ENCODE data around the gene CGB8. TPM values are rescaled to one million over a fixed set of nuclear protein-coding genes. Genes with fewer than 3 reads are reported as not detected.
"Not testable (repeated sequence)": the region's sequence is repeated elsewhere in the genome, so short reads cannot be mapped to it uniquely, and the experiment has no call there.

The CGB8 gene
- total RNA-seq, 6 donors from 2014 or later = not detected

GRCh38 chr19:49056101-49056901 lies 7.4 kb upstream of the CGB8 start:
- H3K4me3 ChIP-seq = peak overlapping the region; percentile 43 to 55 (median 50)
- ATAC-seq (ENCODE audit: low FRiP score in 2 of 2) = peak; percentile 87 to 91
- peak; percentile 57 to 93 for DNase-seq
- WGBS, 2 donors = 3% methylated on average over 52 of the region's 63 CpGs; no CpG with 5 or more reads in 1 of the 2 donors
- H3K27me3 ChIP-seq = peaks cover 0 to 13% (median 3%) of the 10 kb centered on the region in 4 donors
- H3K4me1 ChIP-seq = peaks cover 16 to 27% (median 22%) of the 10 kb centered on the region in 4 donors
- no peaks in the 10 kb centered on the region for H3K36me3 ChIP-seq
- TF ChIP-seq, protein P1, sequence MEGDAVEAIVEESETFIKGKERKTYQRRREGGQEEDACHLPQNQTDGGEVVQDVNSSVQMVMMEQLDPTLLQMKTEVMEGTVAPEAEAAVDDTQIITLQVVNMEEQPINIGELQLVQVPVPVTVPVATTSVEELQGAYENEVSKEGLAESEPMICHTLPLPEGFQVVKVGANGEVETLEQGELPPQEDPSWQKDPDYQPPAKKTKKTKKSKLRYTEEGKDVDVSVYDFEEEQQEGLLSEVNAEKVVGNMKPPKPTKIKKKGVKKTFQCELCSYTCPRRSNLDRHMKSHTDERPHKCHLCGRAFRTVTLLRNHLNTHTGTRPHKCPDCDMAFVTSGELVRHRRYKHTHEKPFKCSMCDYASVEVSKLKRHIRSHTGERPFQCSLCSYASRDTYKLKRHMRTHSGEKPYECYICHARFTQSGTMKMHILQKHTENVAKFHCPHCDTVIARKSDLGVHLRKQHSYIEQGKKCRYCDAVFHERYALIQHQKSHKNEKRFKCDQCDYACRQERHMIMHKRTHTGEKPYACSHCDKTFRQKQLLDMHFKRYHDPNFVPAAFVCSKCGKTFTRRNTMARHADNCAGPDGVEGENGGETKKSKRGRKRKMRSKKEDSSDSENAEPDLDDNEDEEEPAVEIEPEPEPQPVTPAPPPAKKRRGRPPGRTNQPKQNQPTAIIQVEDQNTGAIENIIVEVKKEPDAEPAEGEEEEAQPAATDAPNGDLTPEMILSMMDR (IDR thresholded peaks at IDR 0.05) = peak in 4 of 6 experiments; percentile 34 to 43 (median 36)
- TF ChIP-seq EP300 (IDR thresholded peaks at IDR 0.05) = no peak
- H3K27ac ChIP-seq = peak overlapping the region in 1 of 4 donors; percentile 40
- H3K9me3 ChIP-seq = no peaks in the 10 kb centered on the region

GRCh38 chr19:49050376-49051033 lies 1.6 kb upstream of the CGB8 start:
- H3K27ac ChIP-seq; H3K27me3 ChIP-seq; H3K9me3 ChIP-seq; H3K4me3 ChIP-seq; ATAC-seq (ENCODE audit: low FRiP score in 2 of 2); H3K36me3 ChIP-seq; DNase-seq; H3K4me1 ChIP-seq: not testable (repeated sequence)
- whole genome bisulfite sequencing, 2 donors = 66 to 84% methylated on average over 4 to 23 of the region's 24 CpGs

GRCh38 chr19:49049834-49050233 lies 923 bp upstream of the CGB8 start:
- not testable (repeated sequence) for H3K36me3 ChIP-seq; DNase-seq; H3K9me3 ChIP-seq; H3K27me3 ChIP-seq; H3K4me1 ChIP-seq; H3K27ac ChIP-seq; ATAC-seq (ENCODE audit: low FRiP score in 2 of 2); H3K4me3 ChIP-seq
- WGBS, 2 donors = 86 to 88% methylated on average over 2 to 4 of the region's 4 CpGs

DNA sequence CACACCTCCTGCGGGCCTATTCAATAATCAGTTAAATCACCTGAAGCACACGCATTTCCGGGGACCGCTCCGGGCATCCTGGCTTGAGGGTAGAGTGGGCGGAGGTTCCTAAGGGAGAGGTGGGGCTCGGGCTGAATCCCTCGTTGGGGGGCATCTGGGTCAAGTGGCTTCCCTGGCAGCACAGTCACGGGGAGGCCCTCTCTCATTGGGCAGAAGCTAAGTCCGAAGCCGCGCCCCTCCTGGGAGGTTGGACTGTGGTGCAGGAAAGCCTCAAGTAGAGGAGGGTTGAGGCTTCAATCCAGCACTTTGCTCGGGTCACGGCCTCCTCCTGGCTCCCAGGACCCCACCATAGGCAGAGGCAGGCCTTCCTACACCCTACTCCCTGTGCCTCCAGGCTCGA lies 5.4 kb downstream of the CGB8 start, which contains the start of gene CGB5:
TSS of gene CGB5 (plus strand) at position 301 of the 400 bp plus-strand sequence. CDS start 362 bp downstream, outside the sequence.
- DNase-seq; H3K27ac ChIP-seq; H3K27me3 ChIP-seq; ATAC-seq (ENCODE audit: low FRiP score in 2 of 2); H3K36me3 ChIP-seq; H3K4me3 ChIP-seq; H3K4me1 ChIP-seq; H3K9me3 ChIP-seq: not testable (repeated sequence)
- 80 to 83% methylated on average over 4 to 8 of the region's 15 CpGs for WGBS, 2 donors

GRCh38 chr19:49042666-49043065 lies 6.2 kb downstream of the CGB8 start:
- DNase-seq; H3K27me3 ChIP-seq; H3K4me1 ChIP-seq; ATAC-seq (ENCODE audit: low FRiP score in 2 of 2); H3K36me3 ChIP-seq; H3K9me3 ChIP-seq; H3K4me3 ChIP-seq; H3K27ac ChIP-seq: not testable (repeated sequence)
- WGBS, 2 donors = 80 to 83% methylated on average over 4 of the region's 4 CpGs

DNA sequence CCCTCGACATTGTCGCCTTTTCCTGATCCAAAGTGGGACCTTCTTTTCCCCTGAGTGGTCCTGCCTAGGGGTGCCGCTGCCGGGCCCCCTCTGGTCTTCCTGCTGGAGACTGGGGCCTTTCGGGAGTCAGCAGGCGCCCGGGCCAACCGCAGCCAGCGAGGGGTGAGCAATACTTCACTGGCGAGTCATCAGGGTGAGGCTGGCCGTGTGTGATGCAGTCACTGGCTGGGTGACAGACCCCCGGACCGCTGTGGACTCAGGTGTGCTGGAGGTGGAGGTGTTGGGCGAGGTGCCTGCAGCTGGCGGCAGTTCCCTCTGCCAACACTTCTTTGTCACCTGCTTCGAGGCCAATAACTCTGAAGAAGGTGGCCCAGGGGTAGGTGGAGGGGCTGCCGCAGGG lies 6.7 kb downstream of the CGB8 start:
- no peak overlapping the region for H3K4me3 ChIP-seq
- TF ChIP-seq POLR2A (IDR thresholded peaks at IDR 0.05) = no peak
- no peak for TF ChIP-seq EP300 (IDR thresholded peaks at IDR 0.05)
- no peak for TF ChIP-seq POLR2AphosphoS5 (IDR thresholded peaks at IDR 0.05)
- TF ChIP-seq, protein P1 (IDR thresholded peaks at IDR 0.05) = no peak
- WGBS, 2 donors = 70 to 80% methylated on average over 6 to 14 of the region's 17 CpGs
- H3K27me3 ChIP-seq = no peaks in the 10 kb centered on the region
- no peaks in the 10 kb centered on the region for H3K9me3 ChIP-seq
- no peaks in the 10 kb centered on the region for H3K36me3 ChIP-seq
- no peaks in the 10 kb centered on the region for H3K4me1 ChIP-seq
- DNase-seq (no peak), ATAC-seq (ENCODE audit: low FRiP score in 2 of 2) (no peak)
- no peak overlapping the region for H3K27ac ChIP-seq

DNA sequence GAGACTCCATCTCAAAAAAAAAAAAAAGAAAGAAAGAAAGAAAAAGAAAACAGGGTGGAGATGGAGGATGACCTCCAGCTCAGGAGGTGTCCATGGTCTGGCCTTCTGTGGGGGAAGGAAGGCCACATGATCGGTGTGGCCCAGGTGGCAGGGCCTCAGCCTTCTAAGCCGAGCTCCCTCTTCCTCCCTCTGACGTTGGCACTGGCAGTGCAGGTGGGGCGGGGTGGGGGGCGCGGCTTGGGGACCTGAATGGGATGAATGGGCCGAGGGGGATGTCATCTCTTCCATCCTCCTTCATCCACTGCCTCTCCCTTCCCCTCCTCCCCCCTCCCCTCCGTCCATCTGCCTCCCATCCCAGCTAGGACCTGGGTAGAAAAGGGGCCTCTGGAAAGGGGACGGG lies 9.2 kb downstream of the CGB8 start:
- WGBS, 2 donors = 50 to 55% methylated on average over 8 to 9 of the region's 9 CpGs
- H3K27ac ChIP-seq = not testable (repeated sequence)

DNA sequence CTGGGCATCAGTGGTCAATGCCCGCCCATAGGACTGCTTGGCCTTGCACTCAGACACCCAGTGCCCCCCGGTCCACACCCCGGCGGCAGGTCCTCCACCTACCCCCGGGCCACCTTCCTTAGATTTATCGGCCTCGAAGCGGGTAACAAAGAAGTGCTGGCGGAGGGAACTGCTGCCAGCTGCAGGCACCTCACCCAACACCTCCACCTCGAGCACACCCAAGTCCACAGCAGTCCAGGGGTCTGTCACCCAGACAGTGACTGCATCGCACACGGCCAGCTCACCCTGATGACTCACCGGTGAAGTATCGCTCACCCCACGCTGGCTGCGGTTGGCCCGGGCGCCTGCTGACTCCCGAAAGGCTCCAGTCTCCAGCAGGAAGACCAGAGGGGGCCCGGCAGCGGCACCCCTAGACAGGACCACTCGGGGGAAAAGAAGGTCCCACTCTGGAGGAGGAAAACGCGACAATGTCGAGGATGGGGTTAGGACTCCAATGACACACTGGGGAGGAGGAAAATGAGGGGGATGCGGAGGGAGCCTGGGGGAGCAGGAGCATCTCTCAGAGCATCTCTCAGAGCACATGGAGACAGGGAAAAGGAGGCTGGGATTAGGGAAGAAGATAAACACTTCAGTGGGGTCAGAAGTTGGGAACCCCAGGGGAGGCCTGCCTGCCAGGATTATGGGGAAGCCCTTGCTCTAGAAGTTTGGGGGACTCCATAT lies 10.2 kb downstream of the CGB8 start:
- H3K27me3 ChIP-seq; H3K27ac ChIP-seq; H3K9me3 ChIP-seq; H3K4me1 ChIP-seq; H3K4me3 ChIP-seq; H3K36me3 ChIP-seq; ATAC-seq (ENCODE audit: low FRiP score in 2 of 2); DNase-seq: not testable (repeated sequence)
- 86 to 89% methylated on average over 9 to 25 of the region's 26 CpGs for WGBS, 2 donors

More for the DNA sequence above, 9.2 kb downstream of the CGB8 start:
- not testable (repeated sequence) for DNase-seq; H3K4me3 ChIP-seq; H3K27me3 ChIP-seq; H3K9me3 ChIP-seq; ATAC-seq (ENCODE audit: low FRiP score in 2 of 2); H3K4me1 ChIP-seq; H3K36me3 ChIP-seq

DNA sequence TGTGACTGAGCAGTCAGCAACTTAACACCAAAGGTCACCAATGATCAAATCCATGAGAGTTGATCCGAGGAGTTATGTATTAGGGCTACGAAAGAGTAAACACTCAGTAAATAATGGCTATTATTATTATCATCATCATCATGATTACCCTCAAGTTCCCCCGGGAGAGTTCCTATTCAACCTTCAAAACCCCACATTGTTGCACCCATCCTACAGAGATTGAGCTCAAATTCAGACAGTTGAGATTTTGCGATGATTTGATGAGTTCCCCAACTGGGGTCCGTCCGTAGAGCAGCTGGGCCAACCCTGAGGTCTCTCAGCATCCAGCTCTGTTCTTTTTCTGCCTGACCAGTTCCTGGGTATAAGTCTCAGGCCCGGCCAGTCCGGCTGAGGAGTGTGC lies 10.8 kb downstream of the CGB8 start:
- H3K9me3 ChIP-seq; DNase-seq; H3K4me3 ChIP-seq; H3K4me1 ChIP-seq; ATAC-seq (ENCODE audit: low FRiP score in 2 of 2); H3K27ac ChIP-seq; H3K36me3 ChIP-seq; H3K27me3 ChIP-seq: not testable (repeated sequence)
- 88 to 94% methylated on average over 4 to 7 of the region's 8 CpGs for WGBS, 2 donors

All from upper lobe of left lung (tissue), 6 donors.